Measurements from ENCODE around the gene DCAF15. TPM values are rescaled to one million over a fixed set of nuclear protein-coding genes. Genes with fewer than 3 reads are reported as not detected.

Gene DCAF15
- total RNA-seq, 1 experiment from 2014 or later: 39.1 TPM

- no peaks in the 10 kb centered on the region for H3K36me3 ChIP-seq
- no peak overlapping the region for H3K27ac ChIP-seq
- no peak for DNase-seq
- no peaks in the 10 kb centered on the region for H3K9me3 ChIP-seq (replicated peaks)
- H3K4me1 ChIP-seq: no peaks in the 10 kb centered on the region; the same call in 1 of the 2 replicates
- H3K27me3 ChIP-seq: no peaks in the 10 kb centered on the region; the same call in 1 of the 2 replicates
- H3K4me3 ChIP-seq: peak overlapping the region; percentile 31
These were observed 14.6 kb upstream of the DCAF15 start for GRCh38 chr19:13937479-13938300.

- Histone ChIP-seq H3K27me3 (no peaks in the 10 kb centered on the region; the same call in 1 of the 2 replicates), H3K9me3 (replicated peaks) (no peaks in the 10 kb centered on the region), H3K27ac (no peak within 1 kb of the TSS), H3K4me3 (peak within 1 kb of the TSS; percentile 31), H3K36me3 (no peaks in the 10 kb centered on the region), H3K4me1 (no peaks in the 10 kb centered on the region; the same call in 1 of the 2 replicates)
- DNase-seq: peak; percentile 47 to 48
These were observed 13.8 kb upstream of the DCAF15 start, which contains the start of gene PODNL1 for GRCh38 chr19:13938301-13939064. Gene PODNL1, minus strand, starts transcription at chr19:13938417. Its CDS starts 236 bp downstream, at chr19:13938181.

DNA sequence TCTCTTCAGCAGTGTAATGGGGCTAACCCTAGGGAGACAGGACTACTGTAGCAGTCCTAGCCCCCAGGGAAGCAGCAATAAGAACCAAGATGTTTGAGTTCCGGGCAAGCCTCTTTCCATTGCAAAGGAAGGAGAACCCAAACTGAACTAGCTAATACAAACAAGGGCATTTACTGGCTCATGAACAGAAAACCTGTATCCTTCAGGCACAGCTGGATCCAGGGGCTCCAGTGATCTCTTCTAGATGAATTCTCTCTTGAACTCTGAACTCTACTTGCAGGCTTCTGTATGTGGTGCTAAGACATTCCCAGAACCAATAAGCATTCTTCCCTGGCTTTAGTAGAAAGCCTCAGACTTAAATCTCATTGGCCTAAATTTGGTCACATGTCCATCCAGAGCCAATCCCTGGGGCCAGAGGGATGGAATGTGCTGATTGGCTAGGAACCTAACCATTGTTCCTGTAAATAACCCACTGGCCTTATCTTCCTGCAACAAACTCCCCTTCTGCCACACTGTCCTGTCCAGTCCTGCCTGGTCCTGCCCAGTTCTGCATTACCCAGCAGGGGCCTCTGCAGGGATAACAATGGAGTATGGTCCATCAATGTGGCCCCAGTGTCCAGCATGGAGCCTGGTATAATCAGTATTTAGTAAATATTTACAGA is 10.2 kb upstream of the DCAF15 start:
- H3K36me3 ChIP-seq: no peaks in the 10 kb centered on the region
- H3K27me3 ChIP-seq: no peaks in the 10 kb centered on the region; the same call in 1 of the 2 replicates
- H3K4me3 ChIP-seq: no peak overlapping the region
- H3K9me3 ChIP-seq (replicated peaks): no peaks in the 10 kb centered on the region
- no peak overlapping the region for H3K27ac ChIP-seq
- peak in 1 of 2 experiments; percentile 47 for DNase-seq
- no peaks in the 10 kb centered on the region; the same call in 1 of the 2 replicates for H3K4me1 ChIP-seq

DNA sequence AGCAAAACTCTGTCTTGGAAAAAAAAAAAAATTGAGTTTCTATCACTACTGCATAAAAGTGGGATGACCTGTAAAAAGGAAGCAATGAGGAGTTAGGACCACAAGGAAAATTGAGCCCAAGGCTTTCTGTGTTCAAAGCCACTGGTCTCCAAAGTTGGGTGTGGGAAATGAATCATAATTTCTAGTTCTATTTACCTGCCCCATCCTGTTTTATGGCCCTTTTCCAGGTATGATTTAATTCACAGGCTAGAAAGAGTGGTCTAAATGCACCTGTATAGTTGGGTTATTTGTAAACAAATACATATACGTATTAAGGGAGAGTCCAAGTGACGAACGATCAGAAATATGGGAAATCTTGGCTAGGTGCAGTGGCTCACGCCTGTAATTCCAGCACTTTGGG is 5.9 kb upstream of the DCAF15 start:
- H3K36me3 ChIP-seq: no peaks in the 10 kb centered on the region
- no peak overlapping the region for H3K4me3 ChIP-seq
- H3K9me3 ChIP-seq (replicated peaks): no peaks in the 10 kb centered on the region
- no peaks in the 10 kb centered on the region for H3K4me1 ChIP-seq
- H3K27me3 ChIP-seq: no peaks in the 10 kb centered on the region
- no peak overlapping the region for H3K27ac ChIP-seq
- no peak for DNase-seq

DNA sequence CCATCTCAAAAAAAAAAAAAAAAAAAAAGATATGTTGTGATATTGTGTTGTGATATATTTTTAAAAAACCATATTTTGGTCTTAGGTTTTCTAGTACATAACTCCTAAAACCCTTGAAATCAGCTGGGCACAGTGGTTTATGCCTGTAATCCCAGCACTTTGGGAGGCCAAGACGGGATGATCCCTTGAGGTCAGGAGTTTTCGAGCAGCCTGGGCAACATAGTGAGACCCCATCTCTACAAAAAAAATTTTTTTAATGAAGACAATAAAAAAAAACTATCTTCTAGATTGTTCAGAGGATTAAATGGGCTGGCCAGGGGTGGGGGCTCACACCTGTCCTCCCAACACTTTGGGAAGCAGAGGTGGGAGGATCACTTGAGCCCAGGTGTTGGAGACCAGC is 1.3 kb upstream of the DCAF15 start:
- H3K36me3 ChIP-seq: peaks cover 15% of the 10 kb centered on the region

DNA sequence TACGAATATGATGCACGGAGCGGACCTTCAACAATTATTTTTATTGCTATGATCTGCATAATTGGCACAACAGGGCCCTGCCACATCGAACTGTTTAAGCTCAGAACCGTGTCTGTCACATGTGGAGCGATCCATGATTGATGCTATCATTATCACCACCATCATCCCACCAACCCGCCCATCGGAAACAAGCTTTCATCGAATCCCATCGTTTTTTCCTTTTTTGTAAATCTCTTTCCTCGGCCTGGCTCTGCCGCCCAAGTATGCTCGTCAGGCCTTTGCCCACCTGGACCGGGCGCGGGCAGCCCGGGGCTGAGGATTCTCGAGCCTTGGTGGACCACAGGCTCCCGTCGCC is 533 bp upstream of the DCAF15 start:
- Histone ChIP-seq H3K4me1 (no peaks in the 10 kb centered on the region; the same call in 1 of the 2 replicates), H3K36me3 (peaks cover 22% of the 10 kb centered on the region), H3K27me3 (no peaks in the 10 kb centered on the region), H3K4me3 (peak overlapping the region; percentile 86), H3K9me3 (replicated peaks) (no peaks in the 10 kb centered on the region), H3K27ac (no peak overlapping the region)
- no peak for DNase-seq

More for the DNA sequence above, 1.3 kb upstream of the DCAF15 start:
- H3K27ac ChIP-seq: no peak overlapping the region
- H3K27me3 ChIP-seq: no peaks in the 10 kb centered on the region
- no peaks in the 10 kb centered on the region for H3K9me3 ChIP-seq (replicated peaks)
- no peak overlapping the region for H3K4me3 ChIP-seq
- no peaks in the 10 kb centered on the region; the same call in 1 of the 2 replicates for H3K4me1 ChIP-seq
- no peak for DNase-seq

DNA sequence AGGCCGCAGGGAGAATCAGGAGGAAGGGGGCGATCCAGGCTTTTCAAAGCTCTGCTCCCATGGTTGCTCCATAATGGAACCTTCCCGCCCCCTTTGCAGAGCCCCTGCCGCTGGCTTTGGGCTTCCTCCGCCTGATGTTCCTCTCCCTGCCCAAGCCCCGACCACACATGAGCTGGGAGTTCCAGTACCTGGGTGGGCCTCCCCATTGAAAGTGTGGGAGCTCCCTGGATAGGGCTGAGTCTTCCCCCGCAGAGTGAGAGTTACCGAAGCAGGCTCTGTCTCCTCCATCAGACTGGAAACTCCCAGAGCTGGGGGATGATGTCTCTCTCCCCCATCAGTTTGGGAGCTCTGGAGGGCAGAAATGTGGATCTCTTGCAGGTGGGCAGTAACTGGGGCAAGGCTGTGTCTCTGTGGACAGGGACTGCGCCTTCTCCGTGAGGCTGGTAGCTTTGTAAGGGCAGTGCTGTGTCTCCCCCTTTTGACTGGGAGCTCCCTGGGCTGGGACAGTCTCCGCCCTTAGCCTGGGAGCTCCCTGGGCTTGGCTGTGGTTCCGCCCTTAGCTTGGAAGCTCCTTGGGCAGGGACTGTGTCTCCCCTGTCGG is 722 bp downstream of the DCAF15 start:
- DNase-seq: peak; percentile 48 to 51
- Histone ChIP-seq H3K36me3 (peaks cover 32% of the 10 kb centered on the region), H3K27ac (no peak overlapping the region), H3K9me3 (replicated peaks) (no peaks in the 10 kb centered on the region), H3K4me3 (peak overlapping the region; percentile 86), H3K4me1 (no peaks in the 10 kb centered on the region; the same call in 1 of the 2 replicates), H3K27me3 (no peaks in the 10 kb centered on the region)

DNA sequence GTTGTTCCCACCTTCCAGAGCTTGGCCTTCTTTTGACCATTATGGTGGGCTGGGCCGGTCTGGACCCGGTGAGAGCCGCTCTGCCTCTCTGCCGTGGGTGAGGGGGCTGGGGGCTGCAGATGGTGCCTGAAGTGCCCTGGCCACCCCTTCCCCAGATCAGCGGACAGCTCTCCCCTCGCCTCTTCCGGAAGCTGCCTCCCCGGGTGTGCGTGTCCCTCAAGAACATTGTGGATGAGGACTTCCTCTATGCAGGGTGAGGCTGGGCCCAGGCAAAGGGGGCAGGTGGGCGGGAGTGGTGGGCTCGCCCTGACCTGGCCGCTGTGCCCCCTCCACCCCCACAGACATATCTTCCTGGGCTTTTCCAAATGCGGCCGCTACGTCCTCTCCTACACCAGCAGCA is 1.9 kb downstream of the DCAF15 start:
- no peak for DNase-seq
- no peak overlapping the region for H3K4me3 ChIP-seq
- H3K27ac ChIP-seq: no peak overlapping the region
- H3K9me3 ChIP-seq (replicated peaks): no peaks in the 10 kb centered on the region
- no peaks in the 10 kb centered on the region; the same call in 1 of the 2 replicates for H3K4me1 ChIP-seq
- H3K36me3 ChIP-seq: peaks cover 43% of the 10 kb centered on the region
- no peaks in the 10 kb centered on the region for H3K27me3 ChIP-seq

GRCh38 chr19:13955662-13956364 is 3.5 kb downstream of the DCAF15 start:
- H3K9me3 ChIP-seq (replicated peaks): no peaks in the 10 kb centered on the region
- no peaks in the 10 kb centered on the region for H3K27me3 ChIP-seq
- no peak overlapping the region for H3K27ac ChIP-seq
- DNase-seq: no peak
- H3K36me3 ChIP-seq: peaks cover 58% of the 10 kb centered on the region
- H3K4me3 ChIP-seq: no peak overlapping the region
- H3K4me1 ChIP-seq: no peaks in the 10 kb centered on the region; the same call in 1 of the 2 replicates

DNA sequence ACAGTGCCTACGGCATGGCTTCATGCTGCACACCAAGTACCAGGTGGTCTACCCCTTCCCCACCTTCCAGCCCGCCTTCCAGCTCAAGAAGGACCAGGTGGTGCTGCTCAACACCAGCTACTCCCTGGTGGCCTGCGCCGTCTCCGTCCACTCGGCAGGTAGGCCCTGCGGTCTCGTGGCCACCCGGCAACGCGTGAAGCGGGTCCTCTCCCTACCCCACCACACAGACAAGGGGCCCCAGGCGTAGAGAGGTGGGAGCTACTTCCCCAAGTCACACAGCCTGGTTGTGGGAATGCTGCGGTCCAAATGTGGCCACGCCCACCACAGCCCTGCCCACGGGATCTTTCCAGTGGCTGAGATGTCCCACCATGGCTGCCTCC is 4.0 kb downstream of the DCAF15 start:
- Histone ChIP-seq H3K27me3 (no peaks in the 10 kb centered on the region), H3K27ac (no peak overlapping the region), H3K36me3 (peaks cover 60% of the 10 kb centered on the region), H3K4me3 (no peak overlapping the region), H3K4me1 (no peaks in the 10 kb centered on the region; the same call in 1 of the 2 replicates), H3K9me3 (replicated peaks) (no peaks in the 10 kb centered on the region)
- DNase-seq: no peak

DNA sequence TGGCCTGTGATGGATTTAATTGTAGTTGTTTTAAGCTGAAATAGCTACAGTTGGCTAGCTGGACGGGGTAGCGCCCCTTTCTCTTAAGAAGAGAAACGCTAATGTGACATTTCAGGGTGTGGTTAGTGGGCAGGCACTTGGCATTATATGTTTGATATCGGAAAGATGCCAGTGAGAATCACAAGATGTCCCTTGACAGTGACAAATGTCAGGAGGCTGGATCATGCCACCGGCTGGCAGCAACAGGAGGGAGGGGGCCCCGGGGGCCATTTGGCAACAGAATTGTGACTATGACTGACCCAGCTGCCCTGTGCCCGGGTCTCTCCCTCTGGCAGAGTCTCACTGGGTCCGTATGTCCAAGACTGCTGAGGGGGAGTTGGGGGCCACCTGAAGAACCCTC is 4.7 kb downstream of the DCAF15 start:
- Histone ChIP-seq H3K27me3 (no peaks in the 10 kb centered on the region), H3K4me1 (no peaks in the 10 kb centered on the region; the same call in 1 of the 2 replicates), H3K27ac (no peak overlapping the region), H3K4me3 (no peak overlapping the region), H3K36me3 (peaks cover 65% of the 10 kb centered on the region), H3K9me3 (replicated peaks) (no peaks in the 10 kb centered on the region)
- no peak for DNase-seq

DNA sequence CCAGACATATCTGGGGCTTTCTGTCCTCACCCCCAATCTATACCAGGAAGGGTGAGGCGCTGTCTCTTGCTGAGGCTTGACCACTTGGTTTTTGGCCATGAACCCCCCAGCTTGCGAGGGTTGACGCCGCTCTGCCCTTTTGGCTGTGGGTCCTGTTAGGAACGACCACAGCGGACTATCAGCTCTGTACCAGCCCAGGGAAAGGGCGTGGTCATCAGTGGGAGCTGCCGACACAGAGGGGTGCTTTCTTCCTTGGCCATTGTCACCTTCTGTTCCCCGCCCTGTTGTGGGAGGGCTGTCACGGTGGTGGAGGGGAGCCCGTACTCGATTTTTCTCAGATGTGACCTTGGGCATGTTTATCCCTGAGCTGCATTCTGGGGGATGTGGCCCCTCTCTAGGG is 5.7 kb downstream of the DCAF15 start:
- DNase-seq: no peak
- Histone ChIP-seq H3K9me3 (replicated peaks) (no peaks in the 10 kb centered on the region), H3K36me3 (peaks cover 68% of the 10 kb centered on the region), H3K4me3 (no peak overlapping the region), H3K4me1 (no peaks in the 10 kb centered on the region; the same call in 1 of the 2 replicates), H3K27me3 (no peaks in the 10 kb centered on the region), H3K27ac (no peak overlapping the region)

GRCh38 chr19:13959141-13959961 is 7.0 kb downstream of the DCAF15 start:
- Histone ChIP-seq H3K27me3 (no peaks in the 10 kb centered on the region), H3K36me3 (peaks cover 68% of the 10 kb centered on the region), H3K9me3 (replicated peaks) (no peaks in the 10 kb centered on the region), H3K4me1 (no peaks in the 10 kb centered on the region), H3K4me3 (no peak overlapping the region), H3K27ac (no peak overlapping the region)
- no peak for DNase-seq

Measured in SJCRH30 (cell line).